ENCODE results near the gene PRKN.
A peak's percentile ranks its signal among the peaks of the same experiment; 100 is the strongest.

The PRKN gene

GRCh38 chr6:161534264-161534873, 1193.2 kb downstream of the PRKN start:
- Histone ChIP-seq H3K27ac (ENCODE audit: extremely low read depth, low read depth, low read length) (no peak overlapping the region), H3K4me1 (ENCODE audit: control insufficient read depth, insufficient read depth, low read length) (no peaks in the 10 kb centered on the region), H3K4me3 (ENCODE audit: low read depth, low read length) (no peak overlapping the region), H3K36me3 (ENCODE audit: control insufficient read depth in 2 of 2, insufficient read depth in 1 of 2, low read length in 2 of 2) (no peaks in the 10 kb centered on the region), H3K9me3 (ENCODE audit: control insufficient read depth, insufficient read depth, low read depth, low read length) (no peaks in the 10 kb centered on the region)
- POLR2A ChIA-PET, result no interaction called here
- TF ChIP-seq ATF2 (tag by site-specific recombination; IDR thresholded peaks at IDR 0.05; ENCODE audit: low read depth) (peak; percentile 11; the same call in 1 of the 2 replicates), MYNN (tag by site-specific recombination; IDR thresholded peaks at IDR 0.05; ENCODE audit: borderline replicate concordance) (no peak)
- CTCF ChIA-PET, result no interaction called here

- ChIA-PET CTCF (no interaction called here), POLR2A (no interaction called here)
- TF ChIP-seq ZNF645 (tag by site-specific recombination; IDR thresholded peaks at IDR 0.05), result no peak
- TF ChIP-seq BCL11A (tag by site-specific recombination; IDR thresholded peaks at IDR 0.05; ENCODE audit: low read depth), result no peak
- no peak for TF ChIP-seq ZBTB1 (tag by site-specific recombination; IDR thresholded peaks at IDR 0.05)
- TF ChIP-seq HOXA7 (CRISPR knock-in tag; IDR thresholded peaks at IDR 0.05; ENCODE audit: borderline replicate concordance), result no peak
- TF ChIP-seq ZNF175 (tag by site-specific recombination; IDR thresholded peaks at IDR 0.05), result no peak
- TF ChIP-seq ZSCAN16 (tag by site-specific recombination; IDR thresholded peaks at IDR 0.05), result no peak
- Histone ChIP-seq H3K27ac (ENCODE audit: extremely low read depth, low read depth, low read length) (no peak overlapping the region), H3K4me3 (ENCODE audit: low read depth, low read length) (no peak overlapping the region), H3K4me1 (ENCODE audit: control insufficient read depth, insufficient read depth, low read length) (no peaks in the 10 kb centered on the region), H3K9me3 (ENCODE audit: control insufficient read depth, insufficient read depth, low read depth, low read length) (no peaks in the 10 kb centered on the region), H3K36me3 (ENCODE audit: control insufficient read depth in 2 of 2, insufficient read depth in 1 of 2, low read length in 2 of 2) (no peaks in the 10 kb centered on the region)
Observed at GRCh38 chr6:161533266-161533665, 1194.3 kb downstream of the PRKN start.

GRCh38 chr6:161532536-161532935, 1195.0 kb downstream of the PRKN start:
- ChIA-PET POLR2A (no interaction called here), CTCF (no interaction called here)
- Histone ChIP-seq H3K9me3 (ENCODE audit: control insufficient read depth, insufficient read depth, low read depth, low read length) (no peaks in the 10 kb centered on the region), H3K27ac (ENCODE audit: extremely low read depth, low read depth, low read length) (no peak overlapping the region), H3K4me3 (ENCODE audit: low read depth, low read length) (no peak overlapping the region), H3K4me1 (ENCODE audit: control insufficient read depth, insufficient read depth, low read length) (no peaks in the 10 kb centered on the region), H3K36me3 (ENCODE audit: control insufficient read depth in 2 of 2, insufficient read depth in 1 of 2, low read length in 2 of 2) (no peaks in the 10 kb centered on the region)
- TF ChIP-seq ZNF133 (tag by site-specific recombination; IDR thresholded peaks at IDR 0.05), result 0 out of 2 replicates have a peak, but pooled peaks have one; percentile 13
- no peak for TF ChIP-seq SCRT2 (tag by site-specific recombination; IDR thresholded peaks at IDR 0.05)

- H3K9me3 ChIP-seq (ENCODE audit: control insufficient read depth, insufficient read depth, low read depth, low read length), result no peaks in the 10 kb centered on the region
- no peak overlapping the region for H3K4me3 ChIP-seq (ENCODE audit: low read depth, low read length)
- no peaks in the 10 kb centered on the region for H3K4me1 ChIP-seq (ENCODE audit: control insufficient read depth, insufficient read depth, low read length)
- no peak overlapping the region for H3K27ac ChIP-seq (ENCODE audit: extremely low read depth, low read depth, low read length)
- TF ChIP-seq ZNF776 (tag by site-specific recombination; IDR thresholded peaks at IDR 0.05; ENCODE audit: borderline replicate concordance) (no peak), ZNF530 (tag by site-specific recombination; IDR thresholded peaks at IDR 0.05; ENCODE audit: low read depth) (peak; percentile 95), SETDB1 (IDR thresholded peaks at IDR 0.05; ENCODE audit: insufficient read length, low read length) (peak; percentile 32)
- ChIA-PET POLR2A (no interaction called here), CTCF (interaction anchor here (1.0 kb wide), 1 partner anchor 109 kb away, joined by 3 read pairs; no protein-coding TSS in a partner anchor)
- H3K36me3 ChIP-seq (ENCODE audit: control insufficient read depth in 2 of 2, insufficient read depth in 1 of 2, low read length in 2 of 2), result no peaks in the 10 kb centered on the region
Observed at GRCh38 chr6:161526794-161527193, 1200.8 kb downstream of the PRKN start.

GRCh38 chr6:161523362-161523761, 1204.2 kb downstream of the PRKN start:
- ChIA-PET CTCF (no interaction called here), POLR2A (no interaction called here)
- Histone ChIP-seq H3K9me3 (ENCODE audit: control insufficient read depth, insufficient read depth, low read depth, low read length) (no peaks in the 10 kb centered on the region), H3K4me1 (ENCODE audit: control insufficient read depth, insufficient read depth, low read length) (no peaks in the 10 kb centered on the region), H3K36me3 (ENCODE audit: control insufficient read depth in 2 of 2, insufficient read depth in 1 of 2, low read length in 2 of 2) (no peaks in the 10 kb centered on the region), H3K27ac (ENCODE audit: extremely low read depth, low read depth, low read length) (no peak overlapping the region), H3K4me3 (ENCODE audit: low read depth, low read length) (no peak overlapping the region)
- no peak for TF ChIP-seq ZNF48 (tag by site-specific recombination; IDR thresholded peaks at IDR 0.05)
- TF ChIP-seq SCRT2 (tag by site-specific recombination; IDR thresholded peaks at IDR 0.05), result no peak
- TF ChIP-seq ZEB2 (tag by site-specific recombination; IDR thresholded peaks at IDR 0.05), result no peak
- TF ChIP-seq ZNF174 (tag by site-specific recombination; IDR thresholded peaks at IDR 0.05), result no peak
- no peak for TF ChIP-seq ZNF132 (tag by site-specific recombination; IDR thresholded peaks at IDR 0.05; ENCODE audit: borderline replicate concordance)
- no peak for TF ChIP-seq GFI1B (tag by site-specific recombination; IDR thresholded peaks at IDR 0.05)
- no peak for TF ChIP-seq ZSCAN5A (tag by site-specific recombination; IDR thresholded peaks at IDR 0.05)
- TF ChIP-seq ZNF157 (tag by site-specific recombination; IDR thresholded peaks at IDR 0.05), result no peak
- TF ChIP-seq KLF7 (tag by site-specific recombination; IDR thresholded peaks at IDR 0.05; ENCODE audit: borderline replicate concordance), result no peak
